Heart left ventricle (tissue), 13 donors: ENCODE measurements around the gene ASH1L.

Source experiments
- POLR2A ChIP-seq, 2 donors: fragments of 450-650 bp; IDR thresholded peaks; one replicate each; pipeline ENCODE4 v1.6.1; 2017; ENCODE audit warnings: antibody characterized with exemption in 2 of 2, mild to moderate bottlenecking in 2 of 2, moderate library complexity in 2 of 2
- TF ChIP-seq, protein P1 (sequence below), 12 donors: fragments of 200-600 bp; sonication (generic) in 4 of 12; IDR thresholded peaks; one replicate each; pipeline versions ENCODE4 v1.5.0 to v1.8.0; 2018 to 2022; ENCODE audit warnings: antibody characterized with exemption in 12 of 12, mild to moderate bottlenecking in 5 of 12
- donor health status: ischemic (EF 13 %, LVEDD 7.1; RV severe dilation, severe dysfunction).
- donor health status: DM: no; HTN: yes; CAD: no.
- donor health status: DM: no; HTN: no; CAD: no.
- donor health status: ischemic (EF 25% LVEDD 6.9; RV normal size, moderate dysfunction).
- donor health status: ischemic (EF 25% LVEDD 5.7; RV mildly dilated, moderate dysfunction).
- donor health status: ischemic (EF 35%, LVEDD 5.7; RV mildly dilated, moderate dysfunction).
- donor health status: nonischemic (EF 11% LVEDD 7.7; RV severe dilation, severe dysfunction).
- donor health status: DM: yes; HTN: yes; CAD: no.
- donor health status: PGD.
- donor health status: ischemic (EF 29% LVEDD 5.4; RV normal size, mild dysfunction).
- donor health status: nonischemic (EF 23%, LVEDD 6.1; RV moderate dilation, normal function).

DNA sequence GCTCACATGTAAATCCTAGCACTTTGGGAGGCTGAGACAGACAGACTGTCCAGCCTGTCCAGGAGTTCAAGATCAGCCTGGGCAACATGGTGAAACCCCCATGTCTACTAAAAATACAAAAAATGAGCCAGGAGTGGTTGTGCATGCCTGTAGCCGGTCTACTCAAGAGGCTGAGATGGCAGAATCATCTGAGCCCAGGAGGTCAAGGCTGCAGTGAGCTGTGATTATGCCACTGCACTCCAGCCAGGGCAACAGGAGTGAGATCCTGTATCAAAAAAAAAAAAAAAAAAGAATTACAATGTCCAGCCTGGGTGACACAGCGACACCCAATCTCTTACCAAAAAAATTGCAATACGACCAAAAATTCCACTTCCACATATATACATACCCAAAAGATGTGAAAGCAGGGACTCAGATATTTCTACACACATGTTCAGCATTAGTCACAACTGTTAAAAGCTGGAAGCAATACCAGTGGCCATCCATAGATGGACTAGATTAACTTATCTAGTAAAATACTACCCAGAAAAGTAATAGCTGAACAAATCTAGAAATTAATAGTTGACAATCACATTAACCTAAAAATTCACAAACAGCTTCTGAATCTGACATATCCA lies 49.2 kb downstream of the ASH1L start:
- TF ChIP-seq POLR2A (IDR thresholded peaks at IDR 0.05) = no peak
- TF ChIP-seq, protein P1, sequence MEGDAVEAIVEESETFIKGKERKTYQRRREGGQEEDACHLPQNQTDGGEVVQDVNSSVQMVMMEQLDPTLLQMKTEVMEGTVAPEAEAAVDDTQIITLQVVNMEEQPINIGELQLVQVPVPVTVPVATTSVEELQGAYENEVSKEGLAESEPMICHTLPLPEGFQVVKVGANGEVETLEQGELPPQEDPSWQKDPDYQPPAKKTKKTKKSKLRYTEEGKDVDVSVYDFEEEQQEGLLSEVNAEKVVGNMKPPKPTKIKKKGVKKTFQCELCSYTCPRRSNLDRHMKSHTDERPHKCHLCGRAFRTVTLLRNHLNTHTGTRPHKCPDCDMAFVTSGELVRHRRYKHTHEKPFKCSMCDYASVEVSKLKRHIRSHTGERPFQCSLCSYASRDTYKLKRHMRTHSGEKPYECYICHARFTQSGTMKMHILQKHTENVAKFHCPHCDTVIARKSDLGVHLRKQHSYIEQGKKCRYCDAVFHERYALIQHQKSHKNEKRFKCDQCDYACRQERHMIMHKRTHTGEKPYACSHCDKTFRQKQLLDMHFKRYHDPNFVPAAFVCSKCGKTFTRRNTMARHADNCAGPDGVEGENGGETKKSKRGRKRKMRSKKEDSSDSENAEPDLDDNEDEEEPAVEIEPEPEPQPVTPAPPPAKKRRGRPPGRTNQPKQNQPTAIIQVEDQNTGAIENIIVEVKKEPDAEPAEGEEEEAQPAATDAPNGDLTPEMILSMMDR (IDR thresholded peaks at IDR 0.05) = no peak
